ENCODE measurements around the gene ELP4. TPM values are rescaled to one million over a fixed set of nuclear protein-coding genes. Genes with fewer than 3 reads are reported as not detected.

ELP4 gene
- total and polyA plus RNA-seq, 9 of the 15 experiments (the other 6 are each of a cell fraction or from before 2014, with no cell fraction given), result 24.1 to 60.3 (median 38.7) TPM

- TF ChIP-seq RBBP5 (IDR thresholded peaks at IDR 0.05; ENCODE audit: borderline replicate concordance, insufficient read depth, low read length, poor library complexity, severe bottlenecking) (peak; percentile 15), MBD2 (IDR thresholded peaks at IDR 0.05; ENCODE audit: borderline replicate concordance, low read depth) (peak; percentile 56; the same call in 1 of the 2 replicates), CAMTA2 (CRISPR knock-in tag; conservative IDR thresholded peaks at IDR 0.05) (no peak), TFAP4 (CRISPR knock-in tag; IDR thresholded peaks at IDR 0.05; ENCODE audit: borderline replicate concordance) (peak; percentile 82), SMAD2 (IDR thresholded peaks at IDR 0.05; ENCODE audit: low read depth, low read length) (no peak), REST (IDR thresholded peaks at IDR 0.05; ENCODE audit: borderline replicate concordance) (peak; percentile 10; the same call in 1 of the 2 replicates), REST (CRISPR knock-in tag; IDR thresholded peaks at IDR 0.05; ENCODE audit: low read depth) (no peak), ID3 (CRISPR knock-in tag; IDR thresholded peaks at IDR 0.05) (no peak), ID3 (tag; IDR thresholded peaks at IDR 0.05) (peak; percentile 47; the same call in 1 of the 2 replicates), NR2C1 (IDR thresholded peaks at IDR 0.05) (peak; percentile 86), NR2C1 (tag; IDR thresholded peaks at IDR 0.05) (peak; percentile 84), EP400 (IDR thresholded peaks at IDR 0.05) (peak; percentile 67), HNRNPLL (IDR thresholded peaks at IDR 0.05; ENCODE audit: low read depth, low read length, poor library complexity, severe bottlenecking) (no peak), ZNF140 (CRISPR knock-in tag; IDR thresholded peaks at IDR 0.05) (no peak), KDM2B (CRISPR knock-in tag; IDR thresholded peaks at IDR 0.05) (no peak), KDM5B (IDR thresholded peaks at IDR 0.05; ENCODE audit: insufficient replicate concordance, low read depth, low read length) (peak; percentile 61), FOS (IDR thresholded peaks at IDR 0.05; ENCODE audit: extremely low read depth, insufficient read length) (peak; percentile 57)
Measured at GRCh38 chr11:31810779-31811647, 301.4 kb downstream of the ELP4 start, which contains the start of gene PAX6 (continued).

All from K562 (cell line).